Stimulated activated CD4-positive, alpha-beta T cell treated with anti-CD3 and anti-CD28 coated beads, Interleukin-1b, Interleukin-23, amount 100 ng/mL, for 48 hours (primary cell): ENCODE measurements around the gene FAM227B.
"Not testable (repeated sequence)": the region's sequence is repeated elsewhere in the genome, so short reads cannot be mapped to it uniquely, and the experiment has no call there.

Experiments used
- DNase-seq: peaks from one replicate; pipeline ENCODE4 v3.0.0-alpha.2; 2020

FAM227B gene

GRCh38 chr15:49492151-49492550, 128.5 kb downstream of the FAM227B start:
- no peak for DNase-seq

GRCh38 chr15:49490966-49491365, 129.7 kb downstream of the FAM227B start:
- no peak for DNase-seq

- DNase-seq = not testable (repeated sequence)
Measured at GRCh38 chr15:49485401-49485800, 135.2 kb downstream of the FAM227B start.

GRCh38 chr15:49478982-49479381, 141.6 kb downstream of the FAM227B start:
- DNase-seq = not testable (repeated sequence)

- not testable (repeated sequence) for DNase-seq
Measured at GRCh38 chr15:49478021-49478420, 142.6 kb downstream of the FAM227B start.

- no peak for DNase-seq
Measured at GRCh38 chr15:49473031-49473430, 147.6 kb downstream of the FAM227B start.

- no peak for DNase-seq
Measured at GRCh38 chr15:49472338-49472737, 148.3 kb downstream of the FAM227B start.

- no peak for DNase-seq
Measured at GRCh38 chr15:49471733-49472132, 148.9 kb downstream of the FAM227B start.

- peak; percentile 19 for DNase-seq
Measured at GRCh38 chr15:49471248-49471647, 149.4 kb downstream of the FAM227B start.

- DNase-seq = no peak
Measured at GRCh38 chr15:49468481-49468839, 152.2 kb downstream of the FAM227B start.

- DNase-seq = no peak
Measured at GRCh38 chr15:49467746-49468480, 152.7 kb downstream of the FAM227B start.

- no peak for DNase-seq
Measured at GRCh38 chr15:49466119-49466518, 154.5 kb downstream of the FAM227B start.

GRCh38 chr15:49464522-49464921, 156.1 kb downstream of the FAM227B start:
- DNase-seq = no peak

- DNase-seq = no peak
Measured at GRCh38 chr15:49462232-49462844, 158.3 kb downstream of the FAM227B start.

- no peak for DNase-seq
Measured at GRCh38 chr15:49460411-49460941, 160.1 kb downstream of the FAM227B start.

GRCh38 chr15:49458145-49458544, 162.5 kb downstream of the FAM227B start:
- no peak for DNase-seq

GRCh38 chr15:49456166-49456565, 164.5 kb downstream of the FAM227B start:
- DNase-seq = no peak

GRCh38 chr15:49452595-49452994, 168.0 kb downstream of the FAM227B start:
- no peak for DNase-seq

- DNase-seq = no peak
Measured at GRCh38 chr15:49441816-49442215, 178.8 kb downstream of the FAM227B start.

- no peak for DNase-seq
Measured at GRCh38 chr15:49441356-49441755, 179.3 kb downstream of the FAM227B start.

GRCh38 chr15:49439678-49440395, 180.8 kb downstream of the FAM227B start:
- no peak for DNase-seq

GRCh38 chr15:49438962-49439631, 181.5 kb downstream of the FAM227B start:
- no peak for DNase-seq

GRCh38 chr15:49436751-49437150, 183.9 kb downstream of the FAM227B start:
- DNase-seq = no peak
